ENCODE results near the gene SBK1. TPM values are rescaled to one million over a fixed set of nuclear protein-coding genes. Genes with fewer than 3 reads are reported as not detected.
"Not testable (repeated sequence)": the region's sequence is repeated elsewhere in the genome, so short reads cannot be mapped to it uniquely, and the experiment has no call there.

Gene SBK1
- polyA plus RNA-seq (2013, experiment 1 of 2), result 43.5 TPM
- 44.5 TPM for polyA plus RNA-seq (2013, experiment 2 of 2)

- H4K5ac ChIP-seq (ENCODE audit: low read length), result no peak within 1 kb of the TSS
- peaks cover 32% of the 10 kb centered on the region for H3K79me2 ChIP-seq (ENCODE audit: control insufficient read depth, insufficient read depth, low read length)
- H3K36me3 ChIP-seq (ENCODE audit: control insufficient read depth, insufficient read depth, low read length), result no peaks in the 10 kb centered on the region
- H2BK5ac ChIP-seq (ENCODE audit: low read length), result peak within 1 kb of the TSS; percentile 82
- H3K4me2 ChIP-seq (ENCODE audit: low read length), result peak within 1 kb of the TSS; percentile 83
- no peak within 1 kb of the TSS for H2BK15ac ChIP-seq (replicated peaks; ENCODE audit: low read depth)
- no CpG with 5 or more reads among the region's 88 CpGs for WGBS (ENCODE audit: extremely low coverage, insufficient coverage, low lambda C conversion rate)
- H3K23ac ChIP-seq (ENCODE audit: low read length), result no peak within 1 kb of the TSS
- H2AK5ac ChIP-seq (ENCODE audit: low read length), result peak within 1 kb of the TSS; percentile 11
- peak within 1 kb of the TSS; percentile 98 for H3K18ac ChIP-seq (ENCODE audit: low read length)
- peak within 1 kb of the TSS; percentile 75 for H3K4ac ChIP-seq (ENCODE audit: low read depth, low read length)
- peak within 1 kb of the TSS; percentile 85 for H3K4me3 ChIP-seq (ENCODE audit: low read length)
- H3K4me1 ChIP-seq (ENCODE audit: control insufficient read depth, low read depth, low read length), result peaks cover 1% of the 10 kb centered on the region
- H3K9ac ChIP-seq (ENCODE audit: low read length), result peak within 1 kb of the TSS; percentile 94
- peak; percentile 83 for DNase-seq
- peak within 1 kb of the TSS; percentile 80 for H3K27ac ChIP-seq (ENCODE audit: low read depth, low read length)
- peak within 1 kb of the TSS; percentile 30 for H2BK120ac ChIP-seq (ENCODE audit: low read depth, low read length)
- H3K27me3 ChIP-seq (ENCODE audit: insufficient read depth, low read length, poor library complexity), result no peaks in the 10 kb centered on the region
- peaks cover 13% of the 10 kb centered on the region for H3K79me1 ChIP-seq (ENCODE audit: low read length)
- peak within 1 kb of the TSS; percentile 98 for H3K56ac ChIP-seq (ENCODE audit: low read length)
- H4K8ac ChIP-seq (ENCODE audit: low read depth, low read length), result peak within 1 kb of the TSS; percentile 60
Measured at GRCh38 chr16:28291651-28292626, at the start of gene SBK1. Gene SBK1, plus strand, starts transcription at chr16:28292525. Its CDS starts 24,867 bp downstream, at chr16:28317392.

- not testable (repeated sequence) for H3K23ac ChIP-seq (ENCODE audit: low read length); DNase-seq; H3K27me3 ChIP-seq (ENCODE audit: insufficient read depth, low read length, poor library complexity); H3K4me3 ChIP-seq (ENCODE audit: low read length); H4K8ac ChIP-seq (ENCODE audit: low read depth, low read length); H3K18ac ChIP-seq (ENCODE audit: low read length); H3K4me1 ChIP-seq (ENCODE audit: control insufficient read depth, low read depth, low read length); H3K9ac ChIP-seq (ENCODE audit: low read length); H3K36me3 ChIP-seq (ENCODE audit: control insufficient read depth, insufficient read depth, low read length); H3K79me1 ChIP-seq (ENCODE audit: low read length); H2AK5ac ChIP-seq (ENCODE audit: low read length); H3K27ac ChIP-seq (ENCODE audit: low read depth, low read length); H3K4ac ChIP-seq (ENCODE audit: low read depth, low read length); H4K5ac ChIP-seq (ENCODE audit: low read length); H3K79me2 ChIP-seq (ENCODE audit: control insufficient read depth, insufficient read depth, low read length); H2BK120ac ChIP-seq (ENCODE audit: low read depth, low read length); H3K56ac ChIP-seq (ENCODE audit: low read length); H2BK15ac ChIP-seq (replicated peaks; ENCODE audit: low read depth); H3K4me2 ChIP-seq (ENCODE audit: low read length); H2BK5ac ChIP-seq (ENCODE audit: low read length)
- WGBS (ENCODE audit: extremely low coverage, insufficient coverage, low lambda C conversion rate), result no CpG with 5 or more reads among the region's 2 CpGs
Measured at GRCh38 chr16:28249483-28249882, 42.8 kb upstream of the SBK1 start.

GRCh38 chr16:28250999-28251398 lies 41.3 kb upstream of the SBK1 start:
- Histone ChIP-seq H4K8ac (ENCODE audit: low read depth, low read length) (no peak overlapping the region), H2BK15ac (replicated peaks; ENCODE audit: low read depth) (no peak overlapping the region), H3K79me1 (ENCODE audit: low read length) (no peaks in the 10 kb centered on the region), H3K9ac (ENCODE audit: low read length) (no peak overlapping the region), H3K27me3 (ENCODE audit: insufficient read depth, low read length, poor library complexity) (no peaks in the 10 kb centered on the region), H3K36me3 (ENCODE audit: control insufficient read depth, insufficient read depth, low read length) (no peaks in the 10 kb centered on the region), H2BK120ac (ENCODE audit: low read depth, low read length) (no peak overlapping the region), H2AK5ac (ENCODE audit: low read length) (no peak overlapping the region), H3K18ac (ENCODE audit: low read length) (no peak overlapping the region), H3K79me2 (ENCODE audit: control insufficient read depth, insufficient read depth, low read length) (no peaks in the 10 kb centered on the region), H3K56ac (ENCODE audit: low read length) (no peak overlapping the region), H4K5ac (ENCODE audit: low read length) (no peak overlapping the region), H3K23ac (ENCODE audit: low read length) (no peak overlapping the region), H3K4ac (ENCODE audit: low read depth, low read length) (no peak overlapping the region), H3K4me3 (ENCODE audit: low read length) (no peak overlapping the region), H3K4me2 (ENCODE audit: low read length) (no peak overlapping the region), H2BK5ac (ENCODE audit: low read length) (no peak overlapping the region), H3K27ac (ENCODE audit: low read depth, low read length) (no peak overlapping the region), H3K4me1 (ENCODE audit: control insufficient read depth, low read depth, low read length) (no peaks in the 10 kb centered on the region)
- DNase-seq, result no peak
- no CpG with 5 or more reads among the region's 3 CpGs for WGBS (ENCODE audit: extremely low coverage, insufficient coverage, low lambda C conversion rate)

- Histone ChIP-seq H2BK5ac (ENCODE audit: low read length) (no peak overlapping the region), H3K4me2 (ENCODE audit: low read length) (no peak overlapping the region), H4K8ac (ENCODE audit: low read depth, low read length) (no peak overlapping the region), H3K27me3 (ENCODE audit: insufficient read depth, low read length, poor library complexity) (no peaks in the 10 kb centered on the region), H2AK5ac (ENCODE audit: low read length) (no peak overlapping the region), H2BK120ac (ENCODE audit: low read depth, low read length) (no peak overlapping the region), H3K36me3 (ENCODE audit: control insufficient read depth, insufficient read depth, low read length) (no peaks in the 10 kb centered on the region), H3K27ac (ENCODE audit: low read depth, low read length) (no peak overlapping the region), H3K4me1 (ENCODE audit: control insufficient read depth, low read depth, low read length) (no peaks in the 10 kb centered on the region), H3K23ac (ENCODE audit: low read length) (no peak overlapping the region), H3K18ac (ENCODE audit: low read length) (no peak overlapping the region), H4K5ac (ENCODE audit: low read length) (no peak overlapping the region), H2BK15ac (replicated peaks; ENCODE audit: low read depth) (no peak overlapping the region), H3K4me3 (ENCODE audit: low read length) (no peak overlapping the region), H3K79me2 (ENCODE audit: control insufficient read depth, insufficient read depth, low read length) (no peaks in the 10 kb centered on the region), H3K56ac (ENCODE audit: low read length) (no peak overlapping the region), H3K9ac (ENCODE audit: low read length) (no peak overlapping the region), H3K79me1 (ENCODE audit: low read length) (no peaks in the 10 kb centered on the region), H3K4ac (ENCODE audit: low read depth, low read length) (no peak overlapping the region)
- no CpG with 5 or more reads among the region's 6 CpGs for WGBS (ENCODE audit: extremely low coverage, insufficient coverage, low lambda C conversion rate)
- DNase-seq, result no peak
Measured at GRCh38 chr16:28254158-28254557, 38.2 kb upstream of the SBK1 start.

GRCh38 chr16:28255838-28256237 lies 36.5 kb upstream of the SBK1 start:
- DNase-seq, result no peak
- Histone ChIP-seq H3K79me2 (ENCODE audit: control insufficient read depth, insufficient read depth, low read length) (no peaks in the 10 kb centered on the region), H3K27me3 (ENCODE audit: insufficient read depth, low read length, poor library complexity) (no peaks in the 10 kb centered on the region), H3K56ac (ENCODE audit: low read length) (no peak overlapping the region), H3K4me2 (ENCODE audit: low read length) (no peak overlapping the region), H2AK5ac (ENCODE audit: low read length) (no peak overlapping the region), H2BK15ac (replicated peaks; ENCODE audit: low read depth) (no peak overlapping the region), H3K23ac (ENCODE audit: low read length) (no peak overlapping the region), H3K4me1 (ENCODE audit: control insufficient read depth, low read depth, low read length) (no peaks in the 10 kb centered on the region), H2BK5ac (ENCODE audit: low read length) (no peak overlapping the region), H4K8ac (ENCODE audit: low read depth, low read length) (no peak overlapping the region), H3K4me3 (ENCODE audit: low read length) (no peak overlapping the region), H3K9ac (ENCODE audit: low read length) (no peak overlapping the region), H4K5ac (ENCODE audit: low read length) (no peak overlapping the region), H3K27ac (ENCODE audit: low read depth, low read length) (no peak overlapping the region), H3K79me1 (ENCODE audit: low read length) (no peaks in the 10 kb centered on the region), H3K4ac (ENCODE audit: low read depth, low read length) (no peak overlapping the region), H3K18ac (ENCODE audit: low read length) (no peak overlapping the region), H2BK120ac (ENCODE audit: low read depth, low read length) (no peak overlapping the region), H3K36me3 (ENCODE audit: control insufficient read depth, insufficient read depth, low read length) (no peaks in the 10 kb centered on the region)
- WGBS (ENCODE audit: extremely low coverage, insufficient coverage, low lambda C conversion rate), result no CpG with 5 or more reads among the region's 12 CpGs

Data from mesendoderm (in vitro differentiated cells).